ENCODE results near the gene TMEM45A.

Gene TMEM45A

DNA sequence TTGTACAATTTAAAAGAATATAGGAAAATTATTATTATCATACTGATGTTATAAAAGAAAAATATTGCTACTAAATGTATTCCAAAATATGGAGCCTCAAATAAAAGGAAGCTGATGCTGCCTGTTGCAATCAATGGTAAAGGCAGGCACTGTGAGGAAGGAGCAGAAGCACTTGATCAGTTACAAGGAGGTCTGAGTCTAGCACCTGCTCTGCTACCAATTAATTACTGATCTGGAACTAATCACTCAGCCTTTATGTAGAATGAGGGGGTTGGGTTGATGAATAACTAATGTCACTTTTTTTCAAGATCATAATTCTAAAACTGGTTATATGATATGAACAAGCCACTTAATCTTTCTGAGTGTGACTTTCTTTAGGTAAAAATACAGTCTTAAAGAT is 122.5 kb downstream of the TMEM45A start:
- no peak for DNase-seq (ENCODE audit: low read depth)

DNA sequence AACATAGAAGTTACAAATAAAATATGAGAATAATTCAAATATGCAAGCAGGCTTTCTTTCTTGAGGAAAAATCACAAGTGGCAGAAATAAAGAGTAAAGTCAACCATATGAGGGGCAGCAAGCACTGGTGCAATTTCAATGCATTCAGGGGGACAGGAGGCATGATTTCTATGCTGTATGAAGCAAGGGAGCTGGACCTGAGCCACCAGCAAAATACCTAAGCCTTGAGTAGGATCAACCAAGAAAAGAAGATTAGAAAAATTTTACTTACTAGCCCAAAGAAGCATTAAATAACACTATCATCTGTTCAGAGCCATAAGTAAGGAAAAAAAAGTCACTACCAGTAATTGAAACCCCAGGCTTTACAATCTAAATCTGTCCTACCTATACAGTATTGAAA is 123.3 kb downstream of the TMEM45A start:
- DNase-seq (ENCODE audit: low read depth) = no peak

DNA sequence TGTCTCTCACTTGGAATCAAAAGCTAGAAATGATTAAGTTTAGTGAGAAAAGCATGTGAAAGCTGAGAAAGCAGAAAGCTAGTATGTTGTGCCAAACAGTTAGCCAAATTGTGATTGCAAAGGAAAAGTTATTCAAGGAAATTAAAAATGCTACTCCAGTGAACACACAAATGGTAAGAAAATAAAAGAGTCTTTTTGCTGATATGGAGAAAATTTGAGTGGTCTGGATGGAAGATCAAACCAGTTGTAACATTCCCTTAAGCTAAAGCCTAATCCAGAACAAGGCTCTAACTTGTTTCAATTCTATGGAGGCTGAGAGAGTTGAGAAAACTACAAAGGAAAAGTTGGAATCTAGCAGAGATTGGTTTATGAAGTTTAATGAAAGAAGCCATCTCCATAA is 128.8 kb downstream of the TMEM45A start:
- DNase-seq (ENCODE audit: low read depth) = no peak

All from stimulated activated CD8-positive, alpha-beta memory T cell treated with anti-CD3 and anti-CD28 coated beads, Interleukin-4, amount 100 ng/mL, for 24 hours (primary cell).